CD4-positive, alpha-beta T cell (primary cell): ENCODE results near the gene KIAA0319L. TPM values are rescaled to one million over a fixed set of nuclear protein-coding genes. Genes with fewer than 3 reads are reported as not detected.

Experiments
- ATAC-seq: fragments of 200-7000 bp; cut with Tn5 transposase; one replicate; pipeline ENCODE4 v1.10.0; 2022; ENCODE audit warnings: mild to moderate bottlenecking; ENCODE audit not compliant: poor library complexity
- CTCF ChIA-PET: fragments of 350-600 bp; sonication (Branson Sonifier 250); formaldehyde crosslinking; loops from one replicate; lab custom pipeline; 2021; ENCODE audit warnings: antibody characterized with exemption, inconsistent platforms; lab: Charles Lee
- POLR2A ChIA-PET: fragments of 350-600 bp; sonication (Branson Sonifier 250); formaldehyde crosslinking; loops from one replicate; lab custom pipeline; 2021; ENCODE audit warnings: antibody characterized with exemption, inconsistent platforms; lab: Charles Lee
- DNase-seq, 14 experiments: peaks; one replicate each; pipeline ENCODE4 v3.0.0-alpha.2; 2013 to 2020; ENCODE audit warnings: mixed read lengths in 2 of 14
- H3K27ac ChIP-seq, 2 donors: one replicate each; pipeline versions ENCODE4 v1.5.1 to v1.7.0; 2013; ENCODE audit warnings: low read length in 2 of 2, low read depth in 1 of 2, mild to moderate bottlenecking in 1 of 2
- H3K27me3 ChIP-seq, 2 experiments: 1 replicate in 1 of 2; 2 replicates in 1 of 2; pipeline versions ENCODE4 v1.6.1 to v1.7.0; 2013; ENCODE audit warnings: low read length in 2 of 2, control low read depth in 1 of 2, mild to moderate bottlenecking in 1 of 2, moderate library complexity in 1 of 2; ENCODE audit not compliant: insufficient read depth in 2 of 2, control insufficient read depth in 1 of 2
- H3K36me3 ChIP-seq: one replicate; pipeline ENCODE4 v1.6.1; 2013; ENCODE audit warnings: low read length, control low read depth; ENCODE audit not compliant: insufficient read depth
- H3K4me1 ChIP-seq: one replicate; pipeline ENCODE4 v1.6.1; 2013; ENCODE audit warnings: low read length, control low read depth; ENCODE audit not compliant: insufficient read depth
- H3K4me3 ChIP-seq: one replicate; pipeline ENCODE4 v1.5.1; 2013; ENCODE audit warnings: mild to moderate bottlenecking, low read length, moderate library complexity
- H3K9me3 ChIP-seq, 2 experiments: 1 replicate in 1 of 2; 2 replicates in 1 of 2; pipeline versions ENCODE4 v1.6.1 to v1.7.0; 2013; ENCODE audit warnings: low read length in 2 of 2, mild to moderate bottlenecking in 2 of 2, control low read depth in 1 of 2, moderate library complexity in 1 of 2; ENCODE audit not compliant: control insufficient read depth in 1 of 2, insufficient read depth in 1 of 2
- H3K27ac Mint-ChIP-seq: one replicate; pipeline ENCODE4 v1.8.0; 2020; ENCODE audit warnings: mixed read lengths
- H3K27me3 Mint-ChIP-seq: one replicate; pipeline ENCODE4 v1.8.0; 2021; ENCODE audit warnings: mixed read lengths
- H3K36me3 Mint-ChIP-seq: one replicate; pipeline ENCODE4 v1.8.0; 2021; ENCODE audit warnings: low read depth, mixed read lengths
- H3K4me1 Mint-ChIP-seq: one replicate; pipeline ENCODE4 v1.8.0; 2021; ENCODE audit warnings: low read depth, mixed read lengths
- H3K4me3 Mint-ChIP-seq: one replicate; pipeline ENCODE4 v1.8.0; 2020; ENCODE audit warnings: mild to moderate bottlenecking, mixed read lengths
- H3K9me3 Mint-ChIP-seq: one replicate; pipeline ENCODE4 v1.8.0; 2020; ENCODE audit warnings: mixed read lengths
- intact Hi-C, 2 experiments: fragments of 100-400 bp; cut with DNase I in 1 of 2; cut with micrococcal nuclease in 1 of 2; formaldehyde crosslinking; loops; one replicate each; pipeline versions ENCODE4 v1.15.1 to v1.9.0; 2023 to 2025; cut with DNase I, micrococcal nuclease
- total RNA-seq, 174 experiments: library from RNA in 2 of 174; stranded (reverse) in 2 of 174; gene quantifications; one replicate each; pipeline ENCODE4 v1.2.3 and lab custom pipeline; 2021 to 2026
- TF ChIP-seq, protein P1 (sequence below): fragments of 200-600 bp; IDR thresholded peaks from one replicate; pipeline ENCODE4 v1.8.0; 2022; ENCODE audit warnings: antibody characterized with exemption, mild to moderate bottlenecking

Gene KIAA0319L
- total RNA-seq, 2 experiments from 2014 or later: 50.9 to 53.3 TPM

DNA sequence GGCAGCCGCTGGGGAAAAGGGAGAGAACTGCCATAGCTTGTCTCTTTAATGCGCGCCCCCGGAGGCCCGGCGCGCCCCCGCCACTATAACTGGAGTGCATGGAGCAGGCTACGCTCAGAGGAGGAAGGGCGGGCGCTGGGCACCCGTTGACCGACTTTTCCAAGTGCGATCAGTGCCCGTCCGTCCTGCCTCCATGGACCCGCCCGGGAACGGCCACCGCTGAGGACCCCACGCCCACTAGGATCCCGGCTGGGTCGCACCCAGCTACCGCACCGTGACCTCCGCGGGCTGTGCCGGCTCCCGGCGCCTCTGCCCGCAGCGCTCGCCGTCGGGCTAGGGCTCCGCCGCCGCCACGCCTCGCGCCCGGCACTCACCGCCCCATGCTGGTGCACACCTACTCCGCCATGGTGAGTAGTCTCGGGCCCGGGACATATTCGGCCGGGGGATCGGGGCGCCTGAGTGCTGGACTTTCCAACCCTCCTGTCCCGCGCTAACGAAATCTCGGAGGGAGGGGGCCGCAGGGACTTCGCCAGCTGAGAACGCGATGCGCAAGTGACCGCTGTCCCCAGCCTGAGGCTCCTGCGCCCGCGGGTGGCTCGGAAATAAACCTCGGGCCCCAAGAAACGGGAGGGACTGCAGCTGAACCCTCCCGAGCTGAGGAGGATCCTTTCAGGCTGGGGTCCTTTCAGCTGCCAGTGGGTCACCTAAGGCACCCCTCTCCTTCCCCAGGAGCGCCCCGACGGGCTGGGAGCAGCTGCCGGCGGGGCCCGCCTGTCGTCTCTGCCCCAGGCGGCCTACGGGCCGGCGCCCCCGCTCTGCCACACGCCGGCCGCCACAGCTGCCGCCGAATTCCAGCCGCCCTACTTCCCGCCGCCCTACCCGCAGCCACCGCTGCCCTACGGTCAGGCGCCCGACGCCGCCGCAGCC is 16.3 kb upstream of the KIAA0319L start, which contains the start of gene TFAP2E:
TSS of gene TFAP2E (plus strand) at position 117 of the 927 bp plus-strand sequence. CDS start at position 381, 264 bp downstream.
- intact Hi-C loops: no loop called here
- peaks cover 36% of the 10 kb centered on the region for H3K4me1 ChIP-seq
- DNase-seq: peak in 1 of 14 experiments; percentile 12
- peaks cover 5% of the 10 kb centered on the region for H3K27me3 Mint-ChIP-seq
- POLR2A ChIA-PET: interaction anchor here (0.6 kb wide), 1 partner anchor 200 kb away, joined by 3 read pairs; no protein-coding TSS in a partner anchor
- CTCF ChIA-PET: interaction anchor here (1.4 kb wide), 1 partner anchor 142 kb away, joined by 6 read pairs; no protein-coding TSS in a partner anchor
- no peaks in the 10 kb centered on the region for H3K36me3 Mint-ChIP-seq
- ATAC-seq: no peak
- H3K4me3 Mint-ChIP-seq: peak within 1 kb of the TSS; percentile 14
- no peaks in the 10 kb centered on the region for H3K36me3 ChIP-seq
- H3K9me3 Mint-ChIP-seq: no peaks in the 10 kb centered on the region
- H3K27me3 ChIP-seq: peaks cover 0 to 2% of the 10 kb centered on the region in 2 experiments
- no peak within 1 kb of the TSS for H3K27ac ChIP-seq
- H3K9me3 ChIP-seq: no peaks in the 10 kb centered on the region
- H3K27ac Mint-ChIP-seq: no peak within 1 kb of the TSS
- TF ChIP-seq, protein P1, sequence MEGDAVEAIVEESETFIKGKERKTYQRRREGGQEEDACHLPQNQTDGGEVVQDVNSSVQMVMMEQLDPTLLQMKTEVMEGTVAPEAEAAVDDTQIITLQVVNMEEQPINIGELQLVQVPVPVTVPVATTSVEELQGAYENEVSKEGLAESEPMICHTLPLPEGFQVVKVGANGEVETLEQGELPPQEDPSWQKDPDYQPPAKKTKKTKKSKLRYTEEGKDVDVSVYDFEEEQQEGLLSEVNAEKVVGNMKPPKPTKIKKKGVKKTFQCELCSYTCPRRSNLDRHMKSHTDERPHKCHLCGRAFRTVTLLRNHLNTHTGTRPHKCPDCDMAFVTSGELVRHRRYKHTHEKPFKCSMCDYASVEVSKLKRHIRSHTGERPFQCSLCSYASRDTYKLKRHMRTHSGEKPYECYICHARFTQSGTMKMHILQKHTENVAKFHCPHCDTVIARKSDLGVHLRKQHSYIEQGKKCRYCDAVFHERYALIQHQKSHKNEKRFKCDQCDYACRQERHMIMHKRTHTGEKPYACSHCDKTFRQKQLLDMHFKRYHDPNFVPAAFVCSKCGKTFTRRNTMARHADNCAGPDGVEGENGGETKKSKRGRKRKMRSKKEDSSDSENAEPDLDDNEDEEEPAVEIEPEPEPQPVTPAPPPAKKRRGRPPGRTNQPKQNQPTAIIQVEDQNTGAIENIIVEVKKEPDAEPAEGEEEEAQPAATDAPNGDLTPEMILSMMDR: no peak
- peaks cover 31% of the 10 kb centered on the region for H3K4me1 Mint-ChIP-seq
- H3K4me3 ChIP-seq: peak within 1 kb of the TSS; percentile 33

DNA sequence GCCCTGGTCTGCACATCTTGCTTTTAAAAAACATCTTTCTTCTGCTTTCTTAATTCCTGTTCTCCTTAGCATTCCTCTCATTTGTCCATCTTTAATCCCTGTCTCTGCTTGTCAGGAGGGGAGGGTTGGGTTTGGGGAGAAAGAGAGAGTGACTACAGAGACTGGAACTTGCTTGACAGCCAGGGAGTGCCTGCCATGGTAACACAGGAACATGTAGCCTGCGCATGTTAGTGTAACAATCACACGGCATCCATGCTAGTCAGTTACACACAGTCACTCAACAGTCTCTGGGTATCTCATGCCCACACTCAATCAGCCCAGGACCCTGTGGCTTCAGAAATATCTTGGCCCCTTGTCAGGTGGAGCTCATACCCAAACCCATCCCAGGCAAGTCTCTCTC is 15.1 kb upstream of the KIAA0319L start:
- no peaks in the 10 kb centered on the region for H3K36me3 ChIP-seq
- TF ChIP-seq, protein P1: no peak
- ChIA-PET CTCF (interaction anchor here (1.4 kb wide), 1 partner anchor 143 kb away, joined by 6 read pairs; no protein-coding TSS in a partner anchor), POLR2A (no interaction called here)
- intact Hi-C loops: no loop called here
- H3K27ac Mint-ChIP-seq: no peak overlapping the region
- peaks cover 21% of the 10 kb centered on the region for H3K4me1 Mint-ChIP-seq
- no peaks in the 10 kb centered on the region for H3K36me3 Mint-ChIP-seq
- H3K4me1 ChIP-seq: peaks cover 24% of the 10 kb centered on the region
- H3K9me3 Mint-ChIP-seq: no peaks in the 10 kb centered on the region
- H3K27me3 Mint-ChIP-seq: peaks cover 5% of the 10 kb centered on the region
- H3K4me3 ChIP-seq: no peak overlapping the region
- no peak overlapping the region for H3K4me3 Mint-ChIP-seq
- peaks cover 0 to 2% of the 10 kb centered on the region in 2 experiments for H3K27me3 ChIP-seq
- H3K9me3 ChIP-seq: no peaks in the 10 kb centered on the region
- DNase-seq: no peak
- no peak overlapping the region for H3K27ac ChIP-seq
- no peak for ATAC-seq

DNA sequence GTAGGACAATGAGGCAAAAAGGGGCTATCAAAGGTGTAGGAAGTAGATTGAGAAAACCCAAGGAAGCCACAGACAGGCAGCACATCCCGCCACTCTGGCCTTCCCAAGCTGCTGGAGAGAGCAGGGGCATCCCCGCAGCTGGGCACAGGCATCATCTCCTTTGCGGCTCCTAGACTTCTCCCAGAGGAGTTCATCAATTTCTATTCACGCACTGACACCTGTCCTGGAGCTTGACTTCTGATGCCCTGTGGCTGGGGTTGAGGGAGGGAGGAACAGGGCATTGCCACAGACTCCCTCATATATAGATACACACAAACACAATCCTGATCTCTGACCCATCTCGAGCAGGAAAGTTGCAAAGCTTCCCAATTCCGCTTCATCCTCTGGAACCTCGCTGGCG is 14.1 kb upstream of the KIAA0319L start:
- no peak for ATAC-seq
- H3K4me3 Mint-ChIP-seq: no peak overlapping the region
- TF ChIP-seq, protein P1: no peak
- CTCF ChIA-PET: no interaction called here
- DNase-seq: no peak
- no peaks in the 10 kb centered on the region for H3K9me3 Mint-ChIP-seq
- peaks cover 15% of the 10 kb centered on the region for H3K4me1 ChIP-seq
- no peak overlapping the region for H3K27ac ChIP-seq
- H3K9me3 ChIP-seq: no peaks in the 10 kb centered on the region
- H3K4me1 Mint-ChIP-seq: peaks cover 17% of the 10 kb centered on the region
- intact Hi-C loops: no loop called here
- peaks cover 5% of the 10 kb centered on the region for H3K27me3 Mint-ChIP-seq
- peaks cover 0 to 2% of the 10 kb centered on the region in 2 experiments for H3K27me3 ChIP-seq
- no peak overlapping the region for H3K4me3 ChIP-seq
- H3K36me3 Mint-ChIP-seq: peaks cover 4% of the 10 kb centered on the region
- POLR2A ChIA-PET: interaction anchor here (0.8 to 1.0 kb wide), 2 partner anchors 10 to 34 kb away, joined by 3 read pairs; no protein-coding TSS in a partner anchor
- H3K27ac Mint-ChIP-seq: no peak overlapping the region
- no peaks in the 10 kb centered on the region for H3K36me3 ChIP-seq
